ENCODE data around the gene IL22RA2.

The IL22RA2 gene

DNA sequence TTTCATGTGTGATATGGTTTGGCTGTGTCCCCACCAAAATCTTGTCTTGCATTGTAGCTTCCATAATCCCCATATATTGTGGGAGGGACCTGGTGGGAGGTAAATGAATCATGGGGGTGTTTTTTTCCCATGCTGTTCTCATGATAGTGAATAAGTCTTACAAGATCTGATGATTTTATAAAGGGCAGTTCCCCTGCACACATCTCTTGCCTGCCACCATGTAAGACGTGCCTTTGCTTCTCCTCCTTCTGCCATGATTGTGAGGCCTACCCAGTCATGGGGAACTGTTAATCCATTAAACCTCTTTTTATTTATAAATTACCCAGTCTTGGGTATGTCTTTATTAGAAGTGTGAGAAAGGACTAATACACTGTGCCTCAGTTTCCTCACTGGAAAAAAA lies 4.2 kb upstream of the IL22RA2 start:
- Histone ChIP-seq H3K36me3 (ENCODE audit: control insufficient read depth, insufficient read depth, low read length) (no peaks in the 10 kb centered on the region), H3K4me1 (ENCODE audit: control insufficient read depth, insufficient read depth, low read length, poor library complexity, severe bottlenecking) (no peaks in the 10 kb centered on the region), H3K4me3 (ENCODE audit: extremely low read depth, insufficient read depth, low read length, poor library complexity, severe bottlenecking) (no peak overlapping the region), H3K9me3 (ENCODE audit: control insufficient read depth, low read length) (peaks cover 17% of the 10 kb centered on the region), H3K27ac (ENCODE audit: low read depth, low read length, severe bottlenecking) (no peak overlapping the region)
- WGBS, 2 experiments (ENCODE audit: insufficient coverage in 2 of 2) = 80% methylated on average over 1 of the region's 1 CpG; no CpG with 5 or more reads in 1 of the 2 experiments

GRCh38 chr6:137176729-137177128 lies 3.3 kb upstream of the IL22RA2 start:
- no peaks in the 10 kb centered on the region for H3K36me3 ChIP-seq (ENCODE audit: control insufficient read depth, insufficient read depth, low read length)
- H3K4me1 ChIP-seq (ENCODE audit: control insufficient read depth, insufficient read depth, low read length, poor library complexity, severe bottlenecking) = no peaks in the 10 kb centered on the region
- no peak overlapping the region for H3K27ac ChIP-seq (ENCODE audit: low read depth, low read length, severe bottlenecking)
- H3K4me3 ChIP-seq (ENCODE audit: extremely low read depth, insufficient read depth, low read length, poor library complexity, severe bottlenecking) = no peak overlapping the region
- peaks cover 13% of the 10 kb centered on the region for H3K9me3 ChIP-seq (ENCODE audit: control insufficient read depth, low read length)
- 89 to 94% methylated on average over 4 to 5 of the region's 5 CpGs for WGBS, 2 experiments (ENCODE audit: insufficient coverage in 2 of 2)

- Histone ChIP-seq H3K4me3 (ENCODE audit: extremely low read depth, insufficient read depth, low read length, poor library complexity, severe bottlenecking) (no peak overlapping the region), H3K36me3 (ENCODE audit: control insufficient read depth, insufficient read depth, low read length) (no peaks in the 10 kb centered on the region), H3K9me3 (ENCODE audit: control insufficient read depth, low read length) (peaks cover 5% of the 10 kb centered on the region), H3K27ac (ENCODE audit: low read depth, low read length, severe bottlenecking) (no peak overlapping the region), H3K4me1 (ENCODE audit: control insufficient read depth, insufficient read depth, low read length, poor library complexity, severe bottlenecking) (no peaks in the 10 kb centered on the region)
- WGBS, 2 experiments (ENCODE audit: insufficient coverage in 2 of 2) = no CpG with 5 or more reads among the region's 1 CpG
These were observed 2.4 kb upstream of the IL22RA2 start for GRCh38 chr6:137175868-137176245.

GRCh38 chr6:137175157-137175867 lies 1.9 kb upstream of the IL22RA2 start:
- WGBS, 2 experiments (ENCODE audit: insufficient coverage in 2 of 2) = 90 to 96% methylated on average over 3 to 4 of the region's 4 CpGs
- Histone ChIP-seq H3K4me1 (ENCODE audit: control insufficient read depth, insufficient read depth, low read length, poor library complexity, severe bottlenecking) (no peaks in the 10 kb centered on the region), H3K4me3 (ENCODE audit: extremely low read depth, insufficient read depth, low read length, poor library complexity, severe bottlenecking) (no peak overlapping the region), H3K27ac (ENCODE audit: low read depth, low read length, severe bottlenecking) (no peak overlapping the region), H3K9me3 (ENCODE audit: control insufficient read depth, low read length) (no peaks in the 10 kb centered on the region), H3K36me3 (ENCODE audit: control insufficient read depth, insufficient read depth, low read length) (no peaks in the 10 kb centered on the region)

DNA sequence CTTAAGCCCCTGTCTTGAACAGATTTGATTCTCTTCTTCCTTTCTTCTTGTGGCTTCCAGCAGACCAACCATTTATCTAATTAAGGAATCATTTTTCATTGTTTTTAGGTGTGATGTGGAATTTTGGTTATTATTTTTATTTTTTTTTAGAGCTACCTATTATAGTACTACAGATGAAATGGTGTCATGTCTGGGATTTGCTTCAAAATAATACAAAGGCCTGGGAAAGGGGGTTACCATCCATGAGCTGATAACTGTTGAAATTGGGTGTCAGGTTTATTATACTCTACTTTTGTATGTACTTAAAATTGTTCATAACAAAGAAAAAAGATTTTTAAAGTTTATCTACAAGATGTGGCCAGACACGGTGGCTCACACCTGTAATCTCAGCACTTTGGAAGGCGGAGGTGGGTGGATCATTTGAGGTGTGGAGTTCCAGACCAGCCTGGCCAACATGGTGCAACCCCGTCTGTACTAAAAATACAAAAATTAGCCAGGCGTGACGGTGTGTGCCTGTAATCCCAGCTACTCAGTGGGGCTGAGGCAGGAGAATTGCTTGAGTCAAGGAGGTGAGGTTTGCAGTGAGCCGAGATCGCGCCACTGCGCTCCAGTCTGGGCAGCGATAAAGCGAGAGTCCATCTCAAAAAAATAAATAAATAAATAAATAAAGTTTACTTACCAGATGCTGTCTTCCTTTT lies 561 bp downstream of the IL22RA2 start:
- 85 to 93% methylated on average over 4 to 5 of the region's 11 CpGs for WGBS, 2 experiments (ENCODE audit: insufficient coverage in 2 of 2)
- Histone ChIP-seq H3K27ac (ENCODE audit: low read depth, low read length, severe bottlenecking) (no peak overlapping the region), H3K36me3 (ENCODE audit: control insufficient read depth, insufficient read depth, low read length) (no peaks in the 10 kb centered on the region)

DNA sequence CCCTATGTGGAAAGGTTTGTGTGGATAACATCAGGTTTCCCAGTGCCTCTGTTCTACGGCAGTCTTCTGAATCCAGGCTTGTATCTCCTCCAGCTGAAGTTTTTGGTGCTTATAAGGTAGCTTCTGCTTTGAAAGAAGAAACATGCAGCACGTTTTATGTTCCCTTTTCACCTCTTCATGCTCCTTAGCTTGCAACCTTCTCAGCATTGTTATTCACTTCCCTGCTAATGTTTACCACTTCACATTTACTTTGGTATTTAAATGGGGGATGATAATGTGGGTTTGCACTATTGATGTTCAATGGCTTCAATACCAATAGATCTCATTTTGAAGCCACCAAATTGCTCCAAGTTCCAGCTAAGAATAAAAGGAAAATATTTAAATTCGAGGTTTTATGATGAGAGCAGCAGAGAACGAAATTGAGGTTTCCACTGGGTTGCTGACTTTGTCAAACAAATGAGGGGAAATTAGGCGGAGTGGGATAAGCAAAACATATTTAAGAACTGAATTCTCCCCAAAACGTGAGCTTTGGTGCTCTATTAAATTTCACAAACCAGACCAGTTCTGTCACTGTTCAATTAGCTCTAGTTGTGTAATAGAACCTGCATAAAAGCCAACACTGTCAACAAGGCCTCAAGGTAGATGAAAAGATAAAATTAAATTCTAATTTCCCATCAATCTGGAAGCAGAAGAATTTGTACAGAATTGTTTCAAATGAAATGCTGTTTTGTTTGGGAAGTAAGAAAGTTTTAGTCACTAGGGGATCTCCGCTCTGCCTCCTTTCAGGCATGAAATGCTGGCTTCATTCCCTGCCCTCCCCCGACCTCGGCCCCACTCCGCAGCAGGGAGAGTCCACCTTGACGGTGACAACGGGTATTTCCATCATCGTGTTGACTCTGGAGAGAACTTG lies 1.4 kb downstream of the IL22RA2 start:
- 62 to 64% methylated on average over 7 to 10 of the region's 13 CpGs for WGBS, 2 experiments (ENCODE audit: insufficient coverage in 2 of 2)
- H3K9me3 ChIP-seq (ENCODE audit: control insufficient read depth, low read length) = no peaks in the 10 kb centered on the region
- no peak overlapping the region for H3K27ac ChIP-seq (ENCODE audit: low read depth, low read length, severe bottlenecking)
- H3K36me3 ChIP-seq (ENCODE audit: control insufficient read depth, insufficient read depth, low read length) = no peaks in the 10 kb centered on the region
- no peaks in the 10 kb centered on the region for H3K4me1 ChIP-seq (ENCODE audit: control insufficient read depth, insufficient read depth, low read length, poor library complexity, severe bottlenecking)
- H3K4me3 ChIP-seq (ENCODE audit: extremely low read depth, insufficient read depth, low read length, poor library complexity, severe bottlenecking) = no peak overlapping the region

More for the DNA sequence above, 561 bp downstream of the IL22RA2 start:
- H3K9me3 ChIP-seq (ENCODE audit: control insufficient read depth, low read length) = no peaks in the 10 kb centered on the region
- H3K4me3 ChIP-seq (ENCODE audit: extremely low read depth, insufficient read depth, low read length, poor library complexity, severe bottlenecking) = no peak overlapping the region
- H3K4me1 ChIP-seq (ENCODE audit: control insufficient read depth, insufficient read depth, low read length, poor library complexity, severe bottlenecking) = no peaks in the 10 kb centered on the region

DNA sequence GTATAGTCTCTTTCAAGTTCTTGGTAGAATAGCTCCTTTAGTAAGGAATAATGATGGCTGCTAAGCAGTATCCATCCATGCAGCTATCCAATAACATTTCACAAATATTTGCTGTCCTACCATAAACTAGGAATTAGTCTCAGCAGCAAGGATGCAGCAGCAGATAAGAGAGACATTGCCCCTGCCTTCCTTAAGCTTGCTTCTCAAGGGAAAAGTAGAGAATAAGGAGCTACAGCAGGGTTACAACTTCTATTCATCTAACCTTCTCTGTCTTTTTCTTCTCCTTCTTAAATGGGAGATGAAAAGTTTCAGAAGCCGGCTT lies 2.4 kb downstream of the IL22RA2 start:
- whole genome bisulfite sequencing, 2 experiments (ENCODE audit: insufficient coverage in 2 of 2) = no CpG with 5 or more reads among the region's 1 CpG
- no peak overlapping the region for H3K4me3 ChIP-seq (ENCODE audit: extremely low read depth, insufficient read depth, low read length, poor library complexity, severe bottlenecking)
- no peaks in the 10 kb centered on the region for H3K4me1 ChIP-seq (ENCODE audit: control insufficient read depth, insufficient read depth, low read length, poor library complexity, severe bottlenecking)
- no peaks in the 10 kb centered on the region for H3K36me3 ChIP-seq (ENCODE audit: control insufficient read depth, insufficient read depth, low read length)
- no peak overlapping the region for H3K27ac ChIP-seq (ENCODE audit: low read depth, low read length, severe bottlenecking)
- no peaks in the 10 kb centered on the region for H3K9me3 ChIP-seq (ENCODE audit: control insufficient read depth, low read length)

- 94 to 99% methylated on average over 11 to 12 of the region's 13 CpGs for WGBS, 2 experiments (ENCODE audit: insufficient coverage in 2 of 2)
- Histone ChIP-seq H3K4me1 (ENCODE audit: control insufficient read depth, insufficient read depth, low read length, poor library complexity, severe bottlenecking) (no peaks in the 10 kb centered on the region), H3K4me3 (ENCODE audit: extremely low read depth, insufficient read depth, low read length, poor library complexity, severe bottlenecking) (no peak overlapping the region), H3K9me3 (ENCODE audit: control insufficient read depth, low read length) (no peaks in the 10 kb centered on the region), H3K27ac (ENCODE audit: low read depth, low read length, severe bottlenecking) (no peak overlapping the region), H3K36me3 (ENCODE audit: control insufficient read depth, insufficient read depth, low read length) (no peaks in the 10 kb centered on the region)
These were observed 3.0 kb downstream of the IL22RA2 start for GRCh38 chr6:137170266-137171052.

GRCh38 chr6:137167702-137168377 lies 5.6 kb downstream of the IL22RA2 start:
- H3K4me3 ChIP-seq (ENCODE audit: extremely low read depth, insufficient read depth, low read length, poor library complexity, severe bottlenecking) = no peak overlapping the region
- H3K36me3 ChIP-seq (ENCODE audit: control insufficient read depth, insufficient read depth, low read length) = no peaks in the 10 kb centered on the region
- no peaks in the 10 kb centered on the region for H3K4me1 ChIP-seq (ENCODE audit: control insufficient read depth, insufficient read depth, low read length, poor library complexity, severe bottlenecking)
- 43 to 88% methylated on average over 1 of the region's 4 CpGs for WGBS, 2 experiments (ENCODE audit: insufficient coverage in 2 of 2)
- H3K27ac ChIP-seq (ENCODE audit: low read depth, low read length, severe bottlenecking) = no peak overlapping the region
- peaks cover 19% of the 10 kb centered on the region for H3K9me3 ChIP-seq (ENCODE audit: control insufficient read depth, low read length)

All from mesodermal cell (in vitro differentiated cells).